B cell (primary cell): Measurements from ENCODE around the gene LSG1. TPM values are rescaled to one million over a fixed set of nuclear protein-coding genes. Genes with fewer than 3 reads are reported as not detected.

Source experiments
- ATAC-seq: fragments of 200-7000 bp; cut with Tn5 transposase; one replicate; pipeline ENCODE4 v1.10.0; 2021; ENCODE audit warnings: low read depth, mild to moderate bottlenecking, moderate number of reproducible peaks, moderate library complexity
- CTCF ChIA-PET: fragments of 350-600 bp; sonication (Branson Sonifier 250); formaldehyde crosslinking; loops from one replicate; lab custom pipeline; 2021; ENCODE audit warnings: antibody characterized with exemption, inconsistent platforms; lab: Charles Lee
- POLR2A ChIA-PET: fragments of 350-600 bp; sonication (Branson Sonifier 250); formaldehyde crosslinking; loops from one replicate; lab custom pipeline; 2021; ENCODE audit warnings: antibody characterized with exemption; lab: Charles Lee
- DNase-seq: peaks from one replicate; pipeline ENCODE4 v3.0.0; 2013
- H2AFZ ChIP-seq: 2 replicates; pipeline ENCODE4 v1.6.1; 2012; ENCODE audit warnings: mild to moderate bottlenecking, low read depth, low read length; ENCODE audit not compliant: insufficient read depth, poor library complexity, severe bottlenecking
- H3K27ac ChIP-seq, 2 donors: 1 replicate in 1 of 2; 2 replicates in 1 of 2; pipeline ENCODE4 v1.5.1; 2012 to 2013; ENCODE audit warnings: low read length in 2 of 2, mild to moderate bottlenecking in 2 of 2, moderate library complexity in 1 of 2
- H3K27me3 ChIP-seq, 4 experiments: fragments of 200-600 bp in 1 of 4; sonication (generic) in 1 of 4; replicated peaks in 1 of 4; 1 replicate in 2 of 4; 2 replicates in 2 of 4; pipeline versions ENCODE4 v1.6.1 to v1.7.0; 2013 to 2016; ENCODE audit warnings: low read length in 3 of 4, mild to moderate bottlenecking in 2 of 4, mixed read lengths in 1 of 4, moderate library complexity in 1 of 4; ENCODE audit not compliant: insufficient read depth in 4 of 4, control insufficient read depth in 3 of 4; ENCODE audit errors: control extremely low read depth in 1 of 4
- H3K36me3 ChIP-seq, 2 experiments: replicated peaks in 1 of 2; 1 replicate in 1 of 2; 2 replicates in 1 of 2; pipeline versions ENCODE4 v1.6.1 to v1.7.1; 2013; ENCODE audit warnings: low read length in 1 of 2; ENCODE audit not compliant: insufficient read depth in 2 of 2, control insufficient read depth in 1 of 2; ENCODE audit errors: control extremely low read depth in 1 of 2, extremely low read depth in 1 of 2
- H3K4me1 ChIP-seq, 2 donors: fragments of 200-600 bp in 1 of 2; sonication (generic) in 1 of 2; 1 replicate in 1 of 2; 2 replicates in 1 of 2; pipeline versions ENCODE4 v1.5.1 to v1.6.1; 2013 to 2017; ENCODE audit warnings: low read length in 2 of 2; ENCODE audit not compliant: control insufficient read depth in 2 of 2, insufficient read depth in 2 of 2
- H3K4me2 ChIP-seq: replicated peaks from 2 replicates; pipeline ENCODE3; 2012; ENCODE audit warnings: mild to moderate bottlenecking, low read depth, low read length; ENCODE audit not compliant: poor library complexity, severe bottlenecking
- H3K4me3 ChIP-seq, 5 experiments: fragments of 200-600 bp in 1 of 5; sonication (generic) in 1 of 5; 1 replicate in 3 of 5; 2 replicates in 2 of 5; pipeline versions ENCODE4 v1.5.1 to v1.7.0; 2011 to 2016; ENCODE audit warnings: low read length in 4 of 5, mild to moderate bottlenecking in 4 of 5, low read depth in 2 of 5, control low read depth in 1 of 5, moderate library complexity in 1 of 5; ENCODE audit not compliant: insufficient read depth in 1 of 5; ENCODE audit errors: control extremely low read depth in 1 of 5, extremely low read depth in 1 of 5
- H3K79me2 ChIP-seq: fragments of 200-600 bp; sonication (generic); one replicate; pipeline ENCODE4 v1.6.0; 2016; ENCODE audit warnings: low read length; ENCODE audit not compliant: control insufficient read depth, insufficient read depth
- H3K9ac ChIP-seq: fragments of 200-600 bp; sonication (generic); 2 replicates; pipeline ENCODE4 v1.6.1; 2017; ENCODE audit warnings: mild to moderate bottlenecking, low read length, moderate library complexity
- H3K9me3 ChIP-seq, 3 donors: one replicate each; pipeline versions ENCODE4 v1.6.1 to v1.7.1; 2013; ENCODE audit warnings: low read length in 2 of 3; ENCODE audit not compliant: control insufficient read depth in 2 of 3, insufficient read depth in 1 of 3; ENCODE audit errors: control extremely low read depth in 1 of 3
- H4K20me1 ChIP-seq: 2 replicates; pipeline ENCODE4 v1.6.0; 2012; ENCODE audit warnings: mild to moderate bottlenecking, low read length; ENCODE audit not compliant: insufficient read depth, control insufficient read depth, poor library complexity, severe bottlenecking
- H3K27ac Mint-ChIP-seq: one replicate; pipeline ENCODE4 v1.8.0; 2021; ENCODE audit warnings: mixed read lengths
- H3K27me3 Mint-ChIP-seq: one replicate; pipeline ENCODE4 v1.8.0; 2021; ENCODE audit warnings: mixed read lengths
- H3K4me1 Mint-ChIP-seq: one replicate; pipeline ENCODE4 v1.8.0; 2021; ENCODE audit warnings: mixed read lengths
- H3K4me3 Mint-ChIP-seq: one replicate; pipeline ENCODE4 v1.8.0; 2021; ENCODE audit warnings: mixed read lengths
- H3K9me3 Mint-ChIP-seq: one replicate; pipeline ENCODE4 v1.8.0; 2022; ENCODE audit warnings: mixed read lengths; ENCODE audit not compliant: insufficient read depth
- EZH2 ChIP-seq: IDR thresholded peaks from 2 replicates; pipeline ENCODE4 v1.6.1; 2012; ENCODE audit warnings: borderline replicate concordance, low read depth, mild to moderate bottlenecking, moderate library complexity, low read length; ENCODE audit not compliant: insufficient read depth, poor library complexity, severe bottlenecking
- WGBS: methylation state at CpG from one replicate; pipeline ENCODE4 v1.1.5; 2013; ENCODE audit warnings: missing lambda C conversion rate; ENCODE audit not compliant: insufficient coverage; 5-methylcytosine and 5-hydroxymethylcytosine counted together
- intact Hi-C: fragments of 100-400 bp; cut with micrococcal nuclease; formaldehyde crosslinking; loops from one replicate; pipeline ENCODE4 v1.10.0; 2022
- polyA plus RNA-seq: library from polyadenylated mRNA; depleted of rRNA; stranded (reverse); fragments of >200 nt; gene quantifications from 2 replicates; pipeline ENCODE4 v1.2.3, GENCODE V29; 2012
- small RNA-seq: library from RNA; depleted of rRNA; stranded (forward); fragments of <200 nt; gene quantifications from one replicate; pipeline ENCODE3, GENCODE V24; 2012; ENCODE audit warnings: low replicate concordance, low read depth; ENCODE audit not compliant: insufficient read length
- total RNA-seq, 2 donors: library from RNA; stranded (reverse); fragments of 120-200 nt in 1 of 2; gene quantifications; 1 replicate in 1 of 2; 2 replicates in 1 of 2; pipeline versions ENCODE4 v1.2.3 to v1.2.4, GENCODE V29; 2013 to 2022
- TF ChIP-seq, protein P1 (sequence below): fragments of 200-600 bp; IDR thresholded peaks from one replicate; pipeline ENCODE4 v1.8.0; 2022; ENCODE audit warnings: antibody characterized with exemption, mild to moderate bottlenecking

The LSG1 gene
- total and polyA plus RNA-seq, 2 donors (not counting 1 experiment from before 2014, with no cell fraction given) = 29.4 to 54.6 TPM

DNA sequence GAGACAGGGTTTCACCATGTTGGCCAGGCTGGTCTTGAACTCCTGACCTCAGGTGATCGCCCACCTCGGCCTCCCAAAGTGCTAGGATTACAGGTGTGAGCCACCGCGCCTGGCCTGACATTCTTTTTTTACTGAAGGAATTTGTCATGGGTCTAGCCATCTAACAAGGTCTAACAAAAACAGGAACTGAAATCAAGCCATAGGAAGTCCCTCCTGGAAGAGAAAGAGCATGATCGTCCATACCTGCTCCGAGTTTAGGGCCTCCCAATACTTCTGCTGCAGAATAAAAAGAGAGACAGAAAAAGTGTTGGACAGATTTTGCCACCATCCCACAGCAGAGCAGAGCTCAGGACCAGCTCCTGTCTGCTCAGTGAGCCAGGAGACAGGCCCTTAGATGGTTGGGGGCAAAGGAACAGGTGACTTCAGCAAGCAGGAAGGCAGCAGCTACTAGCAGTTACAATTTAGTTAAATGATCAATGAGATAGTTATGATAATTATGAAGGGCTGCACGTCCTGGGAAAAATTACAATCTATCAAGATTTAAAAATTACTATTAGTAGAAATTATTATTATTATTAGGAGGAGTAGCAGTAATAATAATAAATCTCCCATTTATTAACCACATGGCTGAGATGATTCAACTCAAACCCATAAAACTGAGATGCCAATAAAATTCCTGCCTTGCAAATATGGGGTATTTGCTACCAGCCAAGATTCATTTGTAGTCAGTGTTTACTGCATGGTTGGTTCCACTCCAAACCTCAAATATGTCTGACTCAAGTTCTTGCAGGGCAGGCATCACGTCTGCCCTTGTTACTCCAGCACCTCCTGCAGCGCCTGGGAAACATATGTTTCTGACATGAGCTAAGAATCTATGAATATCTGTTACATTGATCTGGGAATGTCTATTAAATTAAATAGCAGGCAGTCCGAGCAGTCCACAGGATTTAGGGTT lies 78.9 kb downstream of the LSG1 start:
- intact Hi-C loops = no loop called here
- Histone ChIP-seq H2AFZ (no peak overlapping the region), H3K27me3 (no peaks in the 10 kb centered on the region), H3K4me1 (peaks cover 3 to 15% of the 10 kb centered on the region in 2 donors), H3K36me3 (no peaks in the 10 kb centered on the region), H3K4me3 (no peak overlapping the region), H3K4me2 (no peak overlapping the region), H4K20me1 (no peaks in the 10 kb centered on the region), H3K79me2 (no peaks in the 10 kb centered on the region), H3K9me3 (no peaks in the 10 kb centered on the region), H3K9ac (no peak overlapping the region), H3K27ac (no peak overlapping the region)
- Mint-ChIP-seq H3K4me3 (no peak overlapping the region), H3K4me1 (peaks cover 15% of the 10 kb centered on the region), H3K27me3 (no peaks in the 10 kb centered on the region), H3K9me3 (no peaks in the 10 kb centered on the region), H3K27ac (peak overlapping the region; percentile 41)
- no peak for TF ChIP-seq EZH2
- TF ChIP-seq, protein P1, sequence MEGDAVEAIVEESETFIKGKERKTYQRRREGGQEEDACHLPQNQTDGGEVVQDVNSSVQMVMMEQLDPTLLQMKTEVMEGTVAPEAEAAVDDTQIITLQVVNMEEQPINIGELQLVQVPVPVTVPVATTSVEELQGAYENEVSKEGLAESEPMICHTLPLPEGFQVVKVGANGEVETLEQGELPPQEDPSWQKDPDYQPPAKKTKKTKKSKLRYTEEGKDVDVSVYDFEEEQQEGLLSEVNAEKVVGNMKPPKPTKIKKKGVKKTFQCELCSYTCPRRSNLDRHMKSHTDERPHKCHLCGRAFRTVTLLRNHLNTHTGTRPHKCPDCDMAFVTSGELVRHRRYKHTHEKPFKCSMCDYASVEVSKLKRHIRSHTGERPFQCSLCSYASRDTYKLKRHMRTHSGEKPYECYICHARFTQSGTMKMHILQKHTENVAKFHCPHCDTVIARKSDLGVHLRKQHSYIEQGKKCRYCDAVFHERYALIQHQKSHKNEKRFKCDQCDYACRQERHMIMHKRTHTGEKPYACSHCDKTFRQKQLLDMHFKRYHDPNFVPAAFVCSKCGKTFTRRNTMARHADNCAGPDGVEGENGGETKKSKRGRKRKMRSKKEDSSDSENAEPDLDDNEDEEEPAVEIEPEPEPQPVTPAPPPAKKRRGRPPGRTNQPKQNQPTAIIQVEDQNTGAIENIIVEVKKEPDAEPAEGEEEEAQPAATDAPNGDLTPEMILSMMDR = no peak
- DNase-seq = peak; percentile 58
- ChIA-PET CTCF (interaction anchor here (0.5 to 10.5 kb wide), 10 partner anchors 8 to 1011 kb away, joined by 3 to 193 read pairs (median 4); no protein-coding TSS in a partner anchor), POLR2A (interaction anchor here (0.7 to 1.4 kb wide), 2 partner anchors 9 to 120 kb away, joined by 3 read pairs; no protein-coding TSS in a partner anchor)
- WGBS = 76% methylated on average over 5 of the region's 10 CpGs
- peak; percentile 58 for ATAC-seq

Small RNA genes lying within 50 kb of the gene (small RNA-seq; reads per million reads assigned to genes)
- gene AC046143.2 = not detected

Other genes with a start within 250 kb of the LSG1 start
- gene ATP13A3, start 185.2 kb downstream of the LSG1 start, total RNA-seq = 61.0 and 61.1 TPM in 2 replicates
- 6.1 and 12.2 TPM in 2 replicates for gene ATP13A3, start 185.2 kb downstream of the LSG1 start, polyA plus RNA-seq
- gene TMEM44, start 38.8 kb downstream of the LSG1 start, total RNA-seq = 7.5 and 8.2 TPM in 2 replicates
- gene TMEM44, start 38.8 kb downstream of the LSG1 start, polyA plus RNA-seq = 2.8 and 4.1 TPM in 2 replicates
- gene FAM43A, start 13.7 kb upstream of the LSG1 start, total RNA-seq = 77.0 and 78.6 TPM in 2 replicates
- gene FAM43A, start 13.7 kb upstream of the LSG1 start, polyA plus RNA-seq = 9.5 and 17.1 TPM in 2 replicates